ENCODE measurements around the gene NAV2.

DNA sequence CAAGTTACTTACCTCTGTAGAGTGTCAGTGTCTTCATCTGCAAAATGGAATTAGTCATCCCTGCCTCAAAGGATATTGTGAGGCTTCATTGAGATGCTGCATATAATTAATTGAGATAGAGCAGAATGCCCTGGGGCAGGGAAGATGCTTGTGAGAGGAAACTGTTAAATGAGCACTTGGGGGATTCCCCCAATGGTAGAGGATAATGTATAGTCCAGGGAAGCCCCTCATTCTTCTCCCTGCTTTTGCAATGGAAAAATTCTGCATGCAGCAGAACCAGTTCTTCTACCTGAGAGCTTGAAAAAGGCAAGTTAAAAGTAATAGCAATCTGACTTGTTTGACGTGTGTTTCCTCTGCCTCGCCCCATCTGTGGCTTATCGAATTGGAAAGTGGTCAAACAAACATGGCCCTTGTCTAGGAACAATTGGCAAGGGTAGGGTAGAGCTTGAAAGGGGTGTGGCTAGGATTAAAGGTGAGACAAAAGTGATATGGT lies 90.9 kb downstream of the NAV2 start:
- TF ChIP-seq, protein P1, sequence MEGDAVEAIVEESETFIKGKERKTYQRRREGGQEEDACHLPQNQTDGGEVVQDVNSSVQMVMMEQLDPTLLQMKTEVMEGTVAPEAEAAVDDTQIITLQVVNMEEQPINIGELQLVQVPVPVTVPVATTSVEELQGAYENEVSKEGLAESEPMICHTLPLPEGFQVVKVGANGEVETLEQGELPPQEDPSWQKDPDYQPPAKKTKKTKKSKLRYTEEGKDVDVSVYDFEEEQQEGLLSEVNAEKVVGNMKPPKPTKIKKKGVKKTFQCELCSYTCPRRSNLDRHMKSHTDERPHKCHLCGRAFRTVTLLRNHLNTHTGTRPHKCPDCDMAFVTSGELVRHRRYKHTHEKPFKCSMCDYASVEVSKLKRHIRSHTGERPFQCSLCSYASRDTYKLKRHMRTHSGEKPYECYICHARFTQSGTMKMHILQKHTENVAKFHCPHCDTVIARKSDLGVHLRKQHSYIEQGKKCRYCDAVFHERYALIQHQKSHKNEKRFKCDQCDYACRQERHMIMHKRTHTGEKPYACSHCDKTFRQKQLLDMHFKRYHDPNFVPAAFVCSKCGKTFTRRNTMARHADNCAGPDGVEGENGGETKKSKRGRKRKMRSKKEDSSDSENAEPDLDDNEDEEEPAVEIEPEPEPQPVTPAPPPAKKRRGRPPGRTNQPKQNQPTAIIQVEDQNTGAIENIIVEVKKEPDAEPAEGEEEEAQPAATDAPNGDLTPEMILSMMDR (conservative IDR thresholded peaks at IDR 0.05 in 1 of 2, IDR thresholded peaks at IDR 0.05 in 1 of 2; ENCODE audit: extremely low read depth in 1 of 2, insufficient read depth in 1 of 2, low read depth in 1 of 2, low read length in 2 of 2) = no peak
- TF ChIP-seq EZH2 (IDR thresholded peaks at IDR 0.05; ENCODE audit: borderline replicate concordance, low read length) = no peak
